ENCODE data around the gene DUOX1. TPM values are rescaled to one million over a fixed set of nuclear protein-coding genes. Genes with fewer than 3 reads are reported as not detected.

The DUOX1 gene
- total RNA-seq, 1 experiment from 2014 or later, result 1.5 TPM

DNA sequence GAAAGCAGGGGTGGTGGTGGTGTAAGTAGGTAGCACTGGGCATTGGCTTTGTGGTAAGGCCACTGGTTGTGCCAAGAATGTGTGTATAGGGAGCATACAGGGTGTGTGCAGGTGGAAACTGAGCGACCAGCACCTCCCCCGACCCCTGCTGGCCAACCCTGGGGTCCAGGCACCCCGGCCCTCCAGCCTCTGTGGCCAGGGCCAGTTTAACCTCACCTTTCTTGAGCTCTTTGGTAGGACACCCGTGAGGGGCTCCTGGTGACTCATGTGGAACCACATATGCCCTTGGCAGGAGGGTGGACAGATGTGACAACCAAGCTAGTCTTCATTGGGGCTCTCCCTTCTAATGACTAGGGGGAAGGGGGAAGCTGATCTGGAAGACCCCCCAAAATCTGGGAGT lies 38.5 kb downstream of the DUOX1 start:
- DNase-seq (ENCODE audit: low spot score), result no peak

- no peak for DNase-seq (ENCODE audit: low spot score)
Measured at GRCh38 chr15:45168751-45169551, 39.2 kb downstream of the DUOX1 start.

GRCh38 chr15:45169608-45170480 lies 40.0 kb downstream of the DUOX1 start:
- no peak for DNase-seq (ENCODE audit: low spot score)

- no peak for DNase-seq (ENCODE audit: low spot score)
Measured at GRCh38 chr15:45171912-45172311, 42.1 kb downstream of the DUOX1 start.

- no peak for DNase-seq (ENCODE audit: low spot score)
Measured at GRCh38 chr15:45174069-45174468, 44.3 kb downstream of the DUOX1 start.

GRCh38 chr15:45174577-45174976 lies 44.8 kb downstream of the DUOX1 start:
- DNase-seq (ENCODE audit: low spot score), result no peak

- no peak for DNase-seq (ENCODE audit: low spot score)
Measured at GRCh38 chr15:45177285-45177684, 47.5 kb downstream of the DUOX1 start.

DNA sequence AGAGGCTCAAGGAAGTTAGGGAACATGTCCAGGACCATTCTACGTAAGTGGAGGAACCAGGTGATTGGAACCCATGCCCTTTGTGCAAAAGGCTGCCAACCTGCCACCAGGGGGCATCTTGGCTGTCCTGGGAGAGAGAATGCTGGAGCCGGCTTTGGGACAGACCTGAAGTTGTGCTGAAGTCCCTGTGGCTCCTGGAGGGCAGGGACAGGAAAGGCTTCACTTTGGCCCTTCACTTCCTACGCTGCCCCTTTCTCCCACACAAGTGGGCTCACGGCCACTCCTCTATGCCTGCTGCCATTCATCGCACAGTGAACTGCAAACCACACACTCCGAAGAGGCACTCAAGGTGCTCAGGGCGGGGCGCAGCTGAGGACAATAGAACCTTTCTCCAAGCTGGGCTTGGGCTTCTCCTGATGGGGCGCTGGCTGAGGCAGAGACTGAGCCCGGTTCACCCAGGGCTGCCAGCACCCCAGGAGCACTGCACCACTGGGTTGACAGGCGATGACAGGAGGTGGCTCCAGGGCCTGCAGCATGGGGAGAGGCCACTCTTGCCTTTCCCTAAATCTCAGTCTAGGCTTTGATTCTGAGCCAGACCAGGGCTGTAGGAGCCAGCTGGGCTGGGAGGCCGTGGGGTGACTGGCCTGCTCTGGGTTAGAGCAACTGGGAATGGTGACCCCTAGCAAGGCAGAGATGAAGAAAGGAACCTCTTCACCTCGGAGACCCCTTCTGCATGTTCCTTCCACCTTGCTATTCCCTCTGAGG lies 49.6 kb downstream of the DUOX1 start:
- peak; percentile 92 for DNase-seq (ENCODE audit: low spot score)

DNA sequence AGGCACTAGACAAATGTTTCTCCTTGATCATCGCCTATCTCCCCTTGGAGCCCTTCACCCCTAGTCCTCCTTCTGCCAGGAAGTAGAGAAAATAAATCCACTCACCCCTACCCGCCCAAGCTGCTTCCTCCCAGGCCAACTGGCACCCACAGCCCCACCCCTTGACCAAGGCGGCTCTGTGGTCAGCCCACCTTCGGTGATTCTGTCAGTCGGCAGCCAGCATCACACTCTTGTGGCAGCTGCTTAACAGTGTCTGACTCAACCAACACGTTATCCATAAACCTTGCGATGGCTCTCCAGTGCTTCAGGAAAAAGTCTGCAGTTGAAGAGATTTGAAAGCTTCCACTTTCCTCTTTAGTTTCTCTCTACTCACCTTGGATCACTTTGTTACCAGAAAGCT lies 50.4 kb downstream of the DUOX1 start:
- peak; percentile 84 for DNase-seq (ENCODE audit: low spot score)

- DNase-seq (ENCODE audit: low spot score), result no peak
Measured at GRCh38 chr15:45180648-45181436, 51.0 kb downstream of the DUOX1 start.

DNA sequence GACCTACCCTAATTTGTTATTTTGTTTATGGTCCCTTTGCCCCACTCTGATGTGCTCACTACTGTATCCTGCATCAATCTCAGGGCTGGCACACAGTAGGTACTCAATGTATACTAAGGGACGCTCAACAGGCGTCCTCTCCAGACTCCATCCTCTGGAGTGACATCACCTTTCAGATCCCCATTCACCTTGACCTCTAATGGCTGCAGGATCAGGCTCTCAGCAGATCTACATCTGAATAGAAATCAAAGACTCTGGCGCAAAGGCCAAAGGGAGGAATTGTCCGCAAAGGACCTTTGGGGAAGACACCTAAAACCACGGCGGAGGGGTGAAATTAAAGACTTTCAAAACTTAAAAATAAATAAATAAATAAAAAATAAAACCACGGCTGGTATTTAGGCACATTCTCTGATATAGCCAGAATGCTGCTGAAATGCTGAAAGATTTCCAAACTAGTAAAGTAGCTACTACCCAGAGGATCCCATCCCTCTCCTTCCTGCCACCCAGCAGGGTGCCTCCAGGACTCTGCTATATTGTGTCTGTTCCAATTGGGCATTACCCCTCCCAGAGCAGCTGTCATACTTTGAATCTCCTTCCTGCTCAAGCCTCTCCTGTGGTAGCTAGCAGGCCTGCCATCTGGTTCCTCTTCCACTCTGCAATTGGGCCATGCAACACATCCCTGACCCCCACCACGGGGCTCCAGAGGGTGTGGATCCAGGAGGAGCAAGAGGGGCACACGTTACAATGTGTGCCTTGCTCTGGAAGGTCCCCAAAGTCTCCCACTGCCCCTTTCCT lies 51.9 kb downstream of the DUOX1 start:
- DNase-seq (ENCODE audit: low spot score), result no peak

- no peak for DNase-seq (ENCODE audit: low spot score)
Measured at GRCh38 chr15:45182996-45183395, 53.2 kb downstream of the DUOX1 start.

DNA sequence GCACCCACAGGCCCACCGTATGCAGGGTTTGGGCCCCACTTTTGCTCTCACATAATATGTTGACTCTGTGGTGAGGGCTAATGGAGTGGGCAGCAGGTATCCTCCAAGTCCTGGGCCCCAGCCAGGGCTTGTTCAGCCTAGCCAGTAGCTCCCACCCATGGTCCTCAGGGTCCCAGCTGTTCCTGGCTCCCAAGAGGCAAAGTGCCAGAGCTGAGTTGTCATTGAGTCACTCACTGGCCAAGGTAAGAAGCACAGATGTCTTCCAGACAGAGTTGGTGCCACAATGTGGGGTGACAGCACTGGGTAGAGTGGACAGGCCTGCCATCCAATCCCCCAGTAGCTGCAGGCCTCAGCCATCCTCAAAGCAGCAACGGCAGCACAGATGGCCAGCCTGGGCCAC lies 53.7 kb downstream of the DUOX1 start:
- no peak for DNase-seq (ENCODE audit: low spot score)

- DNase-seq (ENCODE audit: low spot score), result no peak
Measured at GRCh38 chr15:45184562-45185041, 54.8 kb downstream of the DUOX1 start.

DNA sequence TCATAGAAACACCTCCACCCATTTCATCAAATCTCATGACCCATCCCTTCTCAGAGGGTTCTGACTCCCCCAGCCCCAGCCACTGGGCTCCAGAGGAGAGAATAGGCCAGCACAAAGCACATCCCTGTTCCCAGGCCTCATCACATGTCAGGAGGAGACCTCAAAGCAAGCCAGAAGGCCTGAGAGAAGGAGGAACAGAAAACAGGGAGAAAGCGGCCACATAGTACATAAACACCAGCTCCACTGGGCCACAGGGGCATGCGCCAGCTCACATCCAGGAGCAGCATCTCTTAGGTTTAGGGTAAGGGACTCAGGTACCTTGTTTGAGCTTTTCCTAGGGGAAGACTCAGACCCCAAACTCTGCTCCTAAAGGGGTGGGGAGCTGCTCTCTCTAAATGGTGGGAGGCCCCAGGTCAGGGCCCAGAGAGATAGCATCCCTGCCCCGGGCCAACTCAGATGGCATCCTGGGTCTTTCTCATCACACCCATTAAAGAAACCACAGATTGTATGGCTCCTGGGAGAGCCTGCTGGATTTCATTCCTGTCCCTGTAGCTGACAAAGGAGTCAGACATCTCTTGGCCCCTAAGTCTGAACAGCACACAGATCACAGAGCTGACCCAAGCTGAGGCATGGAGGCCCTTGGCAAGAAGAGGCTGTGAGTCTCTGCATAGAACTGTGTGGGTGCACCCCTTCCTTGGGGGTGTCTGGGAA lies 55.4 kb downstream of the DUOX1 start:
- DNase-seq (ENCODE audit: low spot score), result no peak

DNA sequence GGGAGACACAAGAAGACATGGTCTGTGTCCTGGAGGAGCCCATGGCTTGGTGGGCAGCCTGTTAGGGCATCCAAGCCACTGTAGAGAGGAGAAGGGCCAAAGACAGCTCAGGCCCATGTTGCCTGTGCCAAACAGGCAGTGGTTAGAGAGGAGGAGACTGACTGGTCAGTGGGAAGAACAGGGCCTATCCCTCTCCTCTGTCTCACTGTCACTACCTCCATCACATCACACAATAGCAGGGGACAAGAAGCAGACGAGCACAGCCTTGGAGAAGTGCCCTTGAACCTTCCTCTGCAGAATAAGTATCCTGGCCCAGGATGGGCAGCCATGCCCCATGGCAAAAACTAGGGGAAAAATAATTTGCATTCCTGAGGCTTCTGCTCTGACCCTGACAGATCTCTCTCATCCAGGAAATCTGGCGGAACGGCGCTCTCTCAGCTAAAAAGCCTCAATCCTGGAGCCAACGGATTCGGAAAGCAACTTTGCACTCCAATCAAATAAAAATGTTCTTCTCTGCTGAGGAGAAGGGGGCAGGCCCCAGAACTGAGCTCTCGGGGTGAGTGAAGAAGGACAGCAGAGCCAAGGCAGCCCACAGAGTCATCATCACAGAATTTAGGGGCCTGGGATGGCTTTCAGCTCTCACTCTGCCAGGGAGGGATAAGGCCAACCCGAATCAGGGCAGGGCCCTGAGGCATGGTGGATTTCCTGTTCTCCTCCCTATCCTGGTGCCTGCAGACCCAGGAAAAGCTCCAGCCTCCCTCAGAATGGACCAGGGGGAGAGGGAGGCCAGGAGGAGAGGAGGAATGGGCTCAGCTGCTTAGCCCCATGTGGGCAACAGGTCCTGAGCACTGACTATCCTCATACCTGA lies 56.3 kb downstream of the DUOX1 start:
- no peak for DNase-seq (ENCODE audit: low spot score)

DNA sequence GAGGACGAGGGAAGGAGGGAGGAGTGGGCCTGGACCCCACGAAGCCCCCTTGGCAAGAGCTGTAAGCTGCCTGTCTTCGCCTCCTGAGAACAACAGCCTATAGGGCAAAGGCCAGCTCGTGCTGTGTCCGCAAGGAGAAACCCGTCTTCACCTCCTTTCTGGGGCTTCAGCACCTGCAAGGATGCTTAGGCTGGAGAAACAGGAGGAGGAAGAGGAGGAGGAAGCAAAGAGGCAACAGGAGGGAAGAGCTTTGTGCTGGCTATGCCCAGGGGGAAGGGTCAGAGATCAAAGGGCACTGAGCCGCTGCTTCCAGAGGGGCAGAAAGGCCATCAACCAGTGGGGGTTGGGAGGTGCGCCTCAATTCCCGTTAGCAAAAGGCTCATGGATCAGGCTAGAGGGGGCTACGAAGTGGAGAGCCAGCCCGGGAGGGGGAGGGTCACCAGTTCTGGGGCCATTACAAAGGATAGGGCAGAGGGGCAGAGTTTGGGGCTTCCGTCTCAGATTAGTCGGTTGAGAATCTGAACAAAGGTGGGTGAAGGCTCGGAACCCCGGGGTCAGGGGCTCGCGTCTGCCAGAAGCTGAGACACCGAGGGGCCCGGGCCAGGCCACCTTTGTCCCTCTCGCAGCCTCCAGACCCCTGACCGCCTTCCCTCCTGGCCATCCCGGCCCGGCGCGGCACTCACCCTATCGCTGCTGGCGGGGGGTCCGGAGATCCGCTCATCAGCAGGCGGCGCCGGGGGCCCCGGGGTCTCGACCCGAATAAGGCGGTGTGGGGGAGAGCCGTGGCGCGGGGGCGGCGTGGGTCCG lies 57.2 kb downstream of the DUOX1 start:
- DNase-seq (ENCODE audit: low spot score), result no peak

GRCh38 chr15:45187578-45187893 lies 57.7 kb downstream of the DUOX1 start:
- no peak for DNase-seq (ENCODE audit: low spot score)

Data from HT-29 (cell line).